Measurements from ENCODE around the gene SEMA3G.

GRCh38 chr3:52431459-52432223 lies 13.3 kb downstream of the SEMA3G start:
- TF ChIP-seq CTCF (IDR thresholded peaks at IDR 0.05; ENCODE audit: borderline replicate concordance, extremely low read depth, low read length, poor library complexity, severe bottlenecking) (no peak), EZH2 (IDR thresholded peaks at IDR 0.05; ENCODE audit: borderline replicate concordance, low read depth, low read length, severe bottlenecking) (no peak)
